DMS53 treated with DMSO at 0.1 percent for 48 hours (cell line): ENCODE data around the gene ATP8A1.

Experiments
- DNase-seq: peaks from one replicate; lab custom pipeline; 2025; ENCODE audit not compliant: unreplicated experiment; lab: John Stamatoyannopoulos, UW

Gene ATP8A1

DNA sequence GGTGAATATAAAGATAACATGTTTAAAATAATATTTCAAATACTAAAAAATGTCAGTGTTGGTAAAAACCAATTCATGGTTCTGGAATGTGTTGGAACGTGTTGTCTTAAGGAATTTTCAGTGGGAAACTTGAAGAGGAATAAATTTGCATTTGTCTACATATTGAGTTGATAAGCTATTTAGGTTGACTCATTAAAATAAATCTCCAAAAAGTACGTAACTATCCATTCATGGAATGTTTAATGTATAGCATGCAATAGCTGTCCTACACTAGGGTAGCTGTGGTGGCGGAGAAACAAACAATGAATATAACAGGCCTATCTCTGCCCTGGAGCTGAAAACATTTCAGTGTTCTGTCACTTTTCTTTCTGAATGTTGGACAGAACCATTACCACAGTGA, 239.4 kb downstream of the ATP8A1 start:
- DNase-seq = no peak

GRCh38 chr4:42416017-42416416, 240.9 kb downstream of the ATP8A1 start:
- no peak for DNase-seq

DNA sequence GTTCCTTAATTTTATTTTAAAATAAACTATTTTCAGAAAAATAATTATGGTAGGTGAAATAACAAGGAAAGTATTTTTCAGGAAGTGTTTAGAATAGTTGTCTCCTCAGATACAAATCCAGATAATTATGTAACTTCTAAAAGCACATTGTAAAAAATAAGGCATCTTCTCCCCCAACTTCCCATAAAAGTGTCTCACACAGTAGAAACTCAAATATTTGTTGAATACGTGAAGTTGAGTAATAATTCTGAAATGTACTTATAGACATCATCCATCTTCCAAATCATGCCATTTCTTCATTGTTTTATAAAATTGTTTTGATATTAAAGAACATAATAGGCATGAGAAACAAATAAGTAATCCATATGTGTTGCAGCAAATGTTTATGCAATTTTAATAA, 241.6 kb downstream of the ATP8A1 start:
- no peak for DNase-seq

DNA sequence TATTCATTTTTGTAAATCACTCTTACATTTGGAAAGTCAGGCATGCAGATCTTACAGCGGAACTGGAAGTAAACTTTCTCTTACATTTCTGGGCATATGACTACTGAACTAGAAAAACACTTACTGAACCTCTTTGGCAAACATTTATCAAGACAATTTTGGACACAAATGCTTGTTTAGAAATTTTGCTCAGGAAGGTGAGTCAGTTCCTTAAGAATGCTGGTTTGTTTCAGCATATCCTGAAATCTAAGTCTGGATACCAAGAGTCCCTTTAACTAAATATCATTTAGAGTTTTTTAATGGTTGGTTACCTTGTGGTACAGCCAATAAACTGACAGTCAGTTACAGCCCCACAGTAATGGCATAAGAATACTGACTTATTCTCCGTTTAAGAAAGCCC, 244.7 kb downstream of the ATP8A1 start:
- DNase-seq = no peak

- no peak for DNase-seq
Observed at GRCh38 chr4:42411803-42412202, 245.1 kb downstream of the ATP8A1 start.

DNA sequence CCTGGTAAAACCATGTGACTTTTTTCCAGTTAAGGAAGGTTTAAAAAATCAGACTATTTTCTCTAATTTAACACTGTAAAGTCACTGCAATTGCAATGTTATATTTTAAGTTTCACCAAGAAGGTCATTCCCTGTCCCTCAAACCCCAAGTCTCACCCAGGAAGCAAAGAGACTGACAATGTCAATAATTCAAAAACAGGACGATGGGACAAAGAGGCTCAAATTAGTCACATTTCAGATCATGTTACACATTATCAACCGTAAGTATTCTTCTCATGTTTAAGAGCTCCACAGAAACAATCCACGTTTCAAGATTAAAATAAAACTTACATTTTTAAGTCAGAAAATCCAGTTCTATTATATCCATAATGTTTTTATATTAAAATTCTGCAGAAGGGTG, 246.5 kb downstream of the ATP8A1 start:
- DNase-seq = peak; percentile 48

- DNase-seq = no peak
Observed at GRCh38 chr4:42404001-42404400, 252.9 kb downstream of the ATP8A1 start.

DNA sequence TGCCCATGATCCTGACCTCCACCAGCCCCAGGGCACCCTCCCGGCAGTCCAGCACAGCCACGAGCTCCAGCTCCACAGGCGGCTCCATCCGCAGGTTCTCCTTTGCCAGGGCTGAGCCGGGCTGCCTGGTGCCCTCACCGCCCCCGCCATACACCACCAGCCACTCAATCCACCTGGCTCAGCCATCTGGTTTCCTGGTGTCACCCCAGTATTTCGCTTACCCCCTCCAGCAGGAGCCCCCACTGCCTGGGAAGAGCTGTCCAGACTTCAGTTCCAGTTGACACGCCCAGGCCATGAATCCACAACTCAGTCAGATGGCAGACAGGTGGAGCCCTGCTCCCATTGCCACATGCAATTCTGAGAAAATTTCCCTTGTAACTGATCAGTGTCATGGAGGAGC, 255.7 kb downstream of the ATP8A1 start:
- peak; percentile 14 for DNase-seq

DNA sequence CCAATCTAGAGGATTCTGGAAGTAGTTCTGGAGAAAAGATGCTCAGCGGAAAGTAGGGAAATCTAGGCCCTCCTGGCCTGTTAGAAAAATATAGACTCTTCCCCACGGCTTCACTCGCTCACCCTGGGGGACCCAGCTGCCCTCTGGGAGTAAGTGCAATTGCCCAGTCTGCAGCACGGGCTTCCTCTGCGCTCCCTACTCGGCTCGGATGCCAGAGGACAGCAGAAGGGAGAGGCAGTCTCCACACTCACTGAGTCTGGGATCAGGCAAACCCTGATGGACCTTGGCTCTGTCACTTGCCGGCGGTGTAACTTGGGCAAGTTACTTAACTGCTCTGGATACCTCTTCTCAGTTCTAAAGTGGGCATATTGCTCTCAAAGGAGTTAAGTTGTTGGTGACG, 257.5 kb downstream of the ATP8A1 start:
- no peak for DNase-seq

DNA sequence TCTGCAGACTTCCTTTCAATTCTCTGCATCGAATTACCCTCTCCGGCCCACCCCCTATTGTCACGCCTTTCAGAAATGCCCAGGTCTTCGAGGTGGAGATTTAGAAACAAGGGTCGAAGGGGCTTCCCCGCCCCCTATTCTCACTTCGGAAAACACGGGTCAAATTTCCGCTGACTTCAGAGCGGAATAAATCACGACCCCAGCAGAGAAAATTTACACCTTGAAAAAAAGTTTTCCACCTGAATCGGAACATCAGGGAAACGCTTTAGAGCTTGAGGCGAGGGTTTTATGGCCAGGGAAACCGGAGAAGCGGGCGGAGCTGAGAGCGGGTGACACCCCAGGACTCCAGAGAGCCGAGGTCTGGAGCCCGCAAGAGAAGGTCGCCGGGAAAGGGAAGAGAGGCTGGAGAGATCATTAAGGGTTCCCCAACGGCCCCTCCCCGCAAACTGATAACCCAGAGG, 258.0 kb downstream of the ATP8A1 start:
- DNase-seq = no peak

- DNase-seq = peak; percentile 45
Observed at GRCh38 chr4:42398171-42398870, 258.6 kb downstream of the ATP8A1 start.

- DNase-seq = peak; percentile 53
Observed at GRCh38 chr4:42397635-42398170, 259.2 kb downstream of the ATP8A1 start.

GRCh38 chr4:42396752-42397634, 259.9 kb downstream of the ATP8A1 start, which contains the start of gene SHISA3:
SHISA3 (plus strand) TSS chr4:42397488; CDS start chr4:42398057, 569 bp downstream.
- DNase-seq = peak; percentile 31

DNA sequence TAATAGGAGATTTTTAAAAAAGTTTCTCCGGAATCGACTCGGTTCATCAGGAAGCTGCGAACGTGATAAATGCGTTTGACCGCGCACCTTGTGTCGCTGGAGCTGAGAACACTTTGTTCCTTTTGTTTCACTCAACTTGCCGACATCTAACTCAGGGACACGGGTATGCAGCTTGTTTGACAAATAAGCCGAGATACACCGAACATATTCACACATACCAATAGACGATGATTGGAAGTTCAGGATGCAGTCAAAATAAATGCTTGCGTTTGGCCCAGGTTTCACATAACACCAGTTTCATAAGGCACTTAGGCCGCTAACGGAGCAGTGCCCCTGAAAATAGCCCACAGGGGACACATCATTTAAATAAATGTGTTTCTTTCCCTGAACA, 260.5 kb downstream of the ATP8A1 start:
- DNase-seq = no peak

- no peak for DNase-seq
Observed at GRCh38 chr4:42395595-42395994, 261.3 kb downstream of the ATP8A1 start.

DNA sequence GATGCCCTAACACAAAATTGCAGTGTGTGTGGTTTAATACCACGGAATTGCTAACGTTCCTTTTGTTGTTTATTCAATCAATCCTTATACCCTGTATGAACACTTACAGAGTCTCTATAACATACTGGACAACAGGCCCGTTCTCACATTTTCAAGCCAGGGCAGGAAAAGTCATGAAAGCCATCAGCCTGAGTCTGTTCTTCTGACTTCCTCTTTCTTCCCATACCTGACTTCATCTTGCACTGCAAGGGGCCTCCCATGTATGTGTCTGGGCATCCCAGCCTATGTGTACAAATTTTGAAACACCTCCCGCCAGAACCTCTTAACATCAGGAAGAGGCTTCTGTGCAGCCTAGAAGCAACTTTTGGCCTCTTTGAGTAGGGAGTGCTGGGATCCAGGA, 264.5 kb downstream of the ATP8A1 start:
- DNase-seq = no peak

- no peak for DNase-seq
Observed at GRCh38 chr4:42391981-42392380, 264.9 kb downstream of the ATP8A1 start.

DNA sequence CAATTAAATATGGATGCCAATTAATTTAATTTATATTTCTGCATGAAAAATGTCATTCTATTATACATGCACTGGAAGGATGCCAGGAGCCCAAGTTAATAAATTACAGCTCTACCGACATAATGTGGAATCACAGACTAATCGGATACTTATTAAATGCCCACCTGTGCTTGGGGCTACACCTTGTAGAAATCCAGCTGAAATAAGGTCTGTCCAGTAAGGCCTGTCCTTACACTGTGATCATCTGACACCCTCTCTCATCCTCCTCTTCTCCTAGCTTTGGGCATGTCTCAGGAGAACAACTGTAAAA, 265.6 kb downstream of the ATP8A1 start:
- DNase-seq = no peak

- no peak for DNase-seq
Observed at GRCh38 chr4:42390622-42391354, 266.1 kb downstream of the ATP8A1 start.

DNA sequence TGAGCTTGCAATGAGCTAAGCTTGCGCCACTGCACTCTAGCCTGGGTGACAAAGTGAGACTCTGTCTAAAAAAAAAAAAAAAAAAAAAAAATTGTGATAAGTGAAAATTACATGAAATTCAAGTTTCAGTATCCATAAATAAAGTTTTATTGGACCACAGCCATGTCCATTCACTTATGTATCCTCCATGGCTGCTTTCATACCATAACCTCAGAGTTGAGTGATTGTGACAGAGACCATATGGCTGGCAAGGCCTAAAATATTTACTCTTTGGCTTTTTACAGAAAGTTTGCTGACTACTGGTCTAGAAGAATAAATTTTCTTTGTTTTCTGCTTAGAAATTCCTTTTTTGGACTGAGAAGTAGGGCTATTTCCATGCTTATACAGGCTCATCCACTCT, 271.4 kb downstream of the ATP8A1 start:
- DNase-seq = no peak

DNA sequence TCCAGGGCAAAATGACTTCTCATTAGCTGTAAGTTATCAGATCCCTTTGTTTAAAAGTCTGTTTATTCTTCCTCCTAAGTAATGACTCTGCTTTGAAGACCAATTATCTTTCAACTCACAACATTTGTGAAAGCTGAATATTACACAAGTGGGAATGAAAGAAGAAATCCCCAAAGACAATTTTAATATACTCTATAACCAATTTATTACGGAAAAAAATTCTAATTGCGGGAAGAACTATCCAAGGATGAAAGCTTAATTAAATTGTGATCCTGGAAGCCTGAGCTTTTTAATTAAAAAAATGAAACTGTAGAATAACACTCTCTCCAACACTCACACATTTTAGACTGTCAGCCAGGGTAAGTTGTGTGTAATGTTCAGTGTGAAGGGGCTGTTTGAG, 275.2 kb downstream of the ATP8A1 start:
- no peak for DNase-seq
